HL-60 (cell line): ENCODE measurements around the gene CYP4Z1.

Source experiments
- DNase-seq, 2 experiments: peaks; one replicate each; pipeline ENCODE4 v3.0.0-alpha.2; 2010 to 2020; ENCODE audit warnings: low read depth in 1 of 2, low spot score in 1 of 2
- H3K27ac ChIP-seq: fragments of 250-450 bp; sonication (Bioruptor Pico); replicated peaks from 2 replicates; pipeline ENCODE4 v1.5.1; 2020; ENCODE audit warnings: mild to moderate bottlenecking, moderate library complexity
- H3K27me3 ChIP-seq: fragments of 250-450 bp; sonication (Bioruptor Pico); 2 replicates; pipeline ENCODE4 v1.5.1; 2021; ENCODE audit warnings: mild to moderate bottlenecking, moderate library complexity; ENCODE audit not compliant: insufficient read depth, poor library complexity, severe bottlenecking
- H3K4me3 ChIP-seq: replicated peaks from 2 replicates; pipeline ENCODE4 v1.5.1; 2011; ENCODE audit warnings: mild to moderate bottlenecking, control low read depth, low read length; ENCODE audit not compliant: insufficient read depth
- CTCF ChIP-seq: IDR thresholded peaks from one replicate; pipeline ENCODE4 v1.5.1; 2011; ENCODE audit warnings: low read length, control low read depth, inconsistent platforms; ENCODE audit not compliant: insufficient read depth
- GABPA ChIP-seq: IDR thresholded peaks from 2 replicates; pipeline ENCODE4 v1.6.1; 2012; ENCODE audit warnings: low read depth
- POLR2AphosphoS5 ChIP-seq: IDR thresholded peaks from 2 replicates; pipeline ENCODE4 v1.6.1; 2012; ENCODE audit warnings: low read depth
- SPI1 ChIP-seq: IDR thresholded peaks from 2 replicates; pipeline ENCODE4 v1.6.1; 2012; ENCODE audit warnings: low read depth, mild to moderate bottlenecking, borderline replicate concordance
- long read RNA-seq: library from polyadenylated mRNA; unstranded; transcript quantifications from one replicate; pipeline ENCODE4 v2.0.0, GENCODE V29; 2020
- TF ChIP-seq, protein P1 (sequence below): IDR thresholded peaks from 2 replicates; pipeline ENCODE4 v1.6.1; 2012; ENCODE audit warnings: low read depth; ENCODE audit not compliant: insufficient replicate concordance

Gene CYP4Z1
- long read RNA-seq = 0 reads

- no peak for DNase-seq
- H3K4me3 ChIP-seq = no peak within 1 kb of the TSS
- peaks cover 4% of the 10 kb centered on the region for H3K27me3 ChIP-seq
- TF ChIP-seq POLR2AphosphoS5 (no peak), GABPA (no peak)
- TF ChIP-seq, protein P1, sequence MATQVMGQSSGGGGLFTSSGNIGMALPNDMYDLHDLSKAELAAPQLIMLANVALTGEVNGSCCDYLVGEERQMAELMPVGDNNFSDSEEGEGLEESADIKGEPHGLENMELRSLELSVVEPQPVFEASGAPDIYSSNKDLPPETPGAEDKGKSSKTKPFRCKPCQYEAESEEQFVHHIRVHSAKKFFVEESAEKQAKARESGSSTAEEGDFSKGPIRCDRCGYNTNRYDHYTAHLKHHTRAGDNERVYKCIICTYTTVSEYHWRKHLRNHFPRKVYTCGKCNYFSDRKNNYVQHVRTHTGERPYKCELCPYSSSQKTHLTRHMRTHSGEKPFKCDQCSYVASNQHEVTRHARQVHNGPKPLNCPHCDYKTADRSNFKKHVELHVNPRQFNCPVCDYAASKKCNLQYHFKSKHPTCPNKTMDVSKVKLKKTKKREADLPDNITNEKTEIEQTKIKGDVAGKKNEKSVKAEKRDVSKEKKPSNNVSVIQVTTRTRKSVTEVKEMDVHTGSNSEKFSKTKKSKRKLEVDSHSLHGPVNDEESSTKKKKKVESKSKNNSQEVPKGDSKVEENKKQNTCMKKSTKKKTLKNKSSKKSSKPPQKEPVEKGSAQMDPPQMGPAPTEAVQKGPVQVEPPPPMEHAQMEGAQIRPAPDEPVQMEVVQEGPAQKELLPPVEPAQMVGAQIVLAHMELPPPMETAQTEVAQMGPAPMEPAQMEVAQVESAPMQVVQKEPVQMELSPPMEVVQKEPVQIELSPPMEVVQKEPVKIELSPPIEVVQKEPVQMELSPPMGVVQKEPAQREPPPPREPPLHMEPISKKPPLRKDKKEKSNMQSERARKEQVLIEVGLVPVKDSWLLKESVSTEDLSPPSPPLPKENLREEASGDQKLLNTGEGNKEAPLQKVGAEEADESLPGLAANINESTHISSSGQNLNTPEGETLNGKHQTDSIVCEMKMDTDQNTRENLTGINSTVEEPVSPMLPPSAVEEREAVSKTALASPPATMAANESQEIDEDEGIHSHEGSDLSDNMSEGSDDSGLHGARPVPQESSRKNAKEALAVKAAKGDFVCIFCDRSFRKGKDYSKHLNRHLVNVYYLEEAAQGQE = no peak
- no peak within 1 kb of the TSS for H3K27ac ChIP-seq
Observed at GRCh38 chr1:47067097-47067594, at the start of gene CYP4Z1. CYP4Z1 (plus strand) TSS chr1:47067231; CDS start chr1:47067491, 260 bp downstream.

DNA sequence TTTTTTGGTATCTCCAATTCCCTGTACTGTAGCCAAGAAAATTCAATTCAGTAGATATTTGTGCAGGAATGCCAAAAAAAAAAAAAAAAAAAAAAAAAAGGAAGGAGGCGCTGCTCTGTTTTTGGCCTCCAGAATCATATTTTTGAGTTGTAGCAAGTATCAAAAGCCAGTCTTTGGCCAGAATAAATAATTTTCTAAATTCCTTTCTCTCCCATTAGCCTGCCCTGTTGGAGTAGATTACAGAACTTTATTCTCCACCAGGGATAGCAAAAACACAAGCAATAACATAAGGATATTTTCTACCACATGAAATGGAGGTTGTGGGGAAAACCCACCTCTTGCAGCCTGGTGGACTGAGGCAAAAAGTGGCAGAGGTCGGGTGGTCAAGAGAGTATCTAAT, 46.0 kb upstream of the CYP4Z1 start:
- Histone ChIP-seq H3K27me3 (peaks cover 5% of the 10 kb centered on the region), H3K27ac (no peak overlapping the region), H3K4me3 (no peak overlapping the region)
- DNase-seq = no peak
- TF ChIP-seq CTCF (no peak), SPI1 (no peak), POLR2AphosphoS5 (no peak), GABPA (no peak)
- TF ChIP-seq, protein P1 = no peak

- H3K4me3 ChIP-seq = no peak within 1 kb of the TSS
- H3K27ac ChIP-seq = no peak within 1 kb of the TSS
- TF ChIP-seq, protein P1 = no peak
- TF ChIP-seq CTCF = no peak
- no peak for TF ChIP-seq POLR2AphosphoS5
- no peak for TF ChIP-seq SPI1
- no peak for TF ChIP-seq GABPA
- H3K27me3 ChIP-seq = peaks cover 5% of the 10 kb centered on the region
- no peak for DNase-seq
Observed at GRCh38 chr1:47023268-47024140, 43.5 kb upstream of the CYP4Z1 start, which contains the start of gene CYP4X1. CYP4X1 (plus strand) TSS chr1:47023669; CDS start chr1:47023818, 149 bp downstream.
